NOMO-1 treated with DMSO at 0.1 percent for 48 hours (cell line): ENCODE data around the gene TSPAN9.

ENCODE experiments used
- DNase-seq: peaks from one replicate; lab custom pipeline; 2025; ENCODE audit not compliant: unreplicated experiment; lab: John Stamatoyannopoulos, UW

TSPAN9 gene

DNA sequence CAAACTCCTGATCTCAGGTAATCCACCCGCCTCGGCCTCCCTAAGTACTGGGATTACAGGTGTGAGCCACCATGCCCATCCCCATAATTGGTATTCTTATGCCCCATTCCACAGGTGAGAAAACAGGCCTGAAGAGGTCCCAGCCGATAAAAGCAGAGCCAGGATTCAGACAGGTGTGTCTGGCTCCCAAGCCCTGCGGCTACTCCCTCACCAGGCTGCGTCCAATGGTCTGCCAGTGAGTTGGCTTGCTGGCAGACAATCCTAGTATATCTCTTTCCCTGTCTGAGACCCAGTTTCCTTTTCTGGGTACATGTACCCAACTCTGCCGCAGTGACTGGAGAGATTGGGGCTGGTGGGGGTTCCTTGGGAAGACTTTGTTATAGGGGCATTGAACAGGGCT, 1.9 kb upstream of the TSPAN9 start:
- DNase-seq, result no peak

DNA sequence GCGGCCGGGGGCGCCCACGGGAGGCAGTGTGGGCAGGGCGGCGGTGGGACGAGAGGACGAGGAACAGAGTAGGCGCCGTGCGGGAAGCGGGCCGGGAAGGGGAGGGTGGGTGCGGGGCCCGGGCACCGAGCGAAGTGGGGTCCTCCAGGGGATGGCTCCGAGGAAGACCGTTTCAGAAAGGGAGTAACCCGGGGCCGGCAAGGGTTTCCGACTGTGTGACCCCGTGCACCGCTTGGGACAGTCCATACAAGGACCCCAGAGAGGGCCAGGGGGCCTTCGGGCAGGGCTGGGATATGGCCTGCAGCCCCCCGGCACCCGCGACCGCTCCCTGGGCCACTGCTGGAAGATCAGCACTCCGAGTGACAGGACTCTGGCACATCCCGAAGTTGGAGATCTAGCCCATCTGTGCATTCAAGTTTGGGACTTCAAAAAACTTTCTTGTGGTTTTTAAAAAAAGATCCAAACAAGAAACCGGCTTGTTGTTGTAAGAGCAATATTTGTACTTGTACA, 448 bp downstream of the TSPAN9 start:
- no peak for DNase-seq

GRCh38 chr12:3078086-3078820, 1.1 kb downstream of the TSPAN9 start:
- DNase-seq, result no peak

- no peak for DNase-seq
These were observed 3.9 kb downstream of the TSPAN9 start for GRCh38 chr12:3081091-3081490.

DNA sequence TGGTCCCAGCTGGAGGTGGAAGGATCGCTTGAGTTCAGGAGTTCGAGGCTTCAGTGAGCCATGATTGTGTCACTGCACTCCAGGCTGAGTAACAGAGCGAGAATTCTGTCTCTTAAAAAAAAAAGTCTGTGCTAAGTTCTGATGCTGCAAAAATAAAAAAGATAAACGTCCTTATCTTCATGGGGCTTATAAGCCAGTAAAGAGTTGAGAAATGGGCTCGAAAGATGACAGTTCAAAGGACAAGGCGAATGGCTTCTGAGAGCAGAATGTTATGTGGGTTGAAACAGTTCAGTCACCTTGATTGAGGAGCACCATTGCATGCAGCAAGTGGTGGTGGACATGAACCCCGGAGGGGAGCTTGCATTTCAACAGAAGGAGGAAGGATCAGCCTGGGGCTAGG, 4.7 kb downstream of the TSPAN9 start:
- DNase-seq, result no peak

DNA sequence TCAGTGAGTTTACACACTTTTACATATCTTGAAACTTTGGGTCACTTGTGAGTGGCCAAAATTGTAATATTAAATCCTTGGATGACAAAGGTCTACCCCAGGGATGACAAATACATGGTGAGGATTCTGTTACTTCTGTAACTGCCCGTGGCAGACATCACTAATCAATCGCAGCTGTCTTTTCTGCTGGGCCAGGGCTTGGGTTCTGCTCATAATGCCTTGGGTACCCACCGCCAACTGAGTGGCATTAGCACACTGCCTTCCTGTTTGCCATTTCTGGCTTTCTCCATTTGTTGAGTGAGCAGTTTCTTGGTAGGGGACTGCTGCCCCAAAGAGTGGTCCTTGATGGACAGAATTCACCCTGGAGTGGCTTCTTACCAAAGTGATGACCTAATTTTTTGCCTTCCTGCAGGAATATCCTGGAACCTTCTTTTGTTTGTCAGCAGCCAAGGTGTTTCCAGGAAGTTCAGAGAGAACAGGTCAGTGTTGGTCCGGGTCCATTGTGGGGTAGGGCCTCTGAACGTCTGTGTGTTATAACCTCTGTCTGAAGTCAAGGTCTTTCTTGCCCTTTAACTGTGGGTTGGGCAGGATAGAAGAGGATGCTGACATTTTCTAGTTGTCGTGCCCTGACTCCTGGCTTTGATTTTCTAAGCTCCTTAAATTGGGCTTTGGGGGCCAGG, 6.2 kb downstream of the TSPAN9 start:
- DNase-seq, result no peak

GRCh38 chr12:3083921-3084347, 6.8 kb downstream of the TSPAN9 start:
- DNase-seq, result no peak

- DNase-seq, result no peak
These were observed 7.6 kb downstream of the TSPAN9 start for GRCh38 chr12:3084742-3085141.

- no peak for DNase-seq
These were observed 8.4 kb downstream of the TSPAN9 start for GRCh38 chr12:3085341-3086139.

GRCh38 chr12:3086211-3086610, 9.0 kb downstream of the TSPAN9 start:
- DNase-seq, result no peak

GRCh38 chr12:3086729-3087323, 9.6 kb downstream of the TSPAN9 start:
- DNase-seq, result no peak

DNA sequence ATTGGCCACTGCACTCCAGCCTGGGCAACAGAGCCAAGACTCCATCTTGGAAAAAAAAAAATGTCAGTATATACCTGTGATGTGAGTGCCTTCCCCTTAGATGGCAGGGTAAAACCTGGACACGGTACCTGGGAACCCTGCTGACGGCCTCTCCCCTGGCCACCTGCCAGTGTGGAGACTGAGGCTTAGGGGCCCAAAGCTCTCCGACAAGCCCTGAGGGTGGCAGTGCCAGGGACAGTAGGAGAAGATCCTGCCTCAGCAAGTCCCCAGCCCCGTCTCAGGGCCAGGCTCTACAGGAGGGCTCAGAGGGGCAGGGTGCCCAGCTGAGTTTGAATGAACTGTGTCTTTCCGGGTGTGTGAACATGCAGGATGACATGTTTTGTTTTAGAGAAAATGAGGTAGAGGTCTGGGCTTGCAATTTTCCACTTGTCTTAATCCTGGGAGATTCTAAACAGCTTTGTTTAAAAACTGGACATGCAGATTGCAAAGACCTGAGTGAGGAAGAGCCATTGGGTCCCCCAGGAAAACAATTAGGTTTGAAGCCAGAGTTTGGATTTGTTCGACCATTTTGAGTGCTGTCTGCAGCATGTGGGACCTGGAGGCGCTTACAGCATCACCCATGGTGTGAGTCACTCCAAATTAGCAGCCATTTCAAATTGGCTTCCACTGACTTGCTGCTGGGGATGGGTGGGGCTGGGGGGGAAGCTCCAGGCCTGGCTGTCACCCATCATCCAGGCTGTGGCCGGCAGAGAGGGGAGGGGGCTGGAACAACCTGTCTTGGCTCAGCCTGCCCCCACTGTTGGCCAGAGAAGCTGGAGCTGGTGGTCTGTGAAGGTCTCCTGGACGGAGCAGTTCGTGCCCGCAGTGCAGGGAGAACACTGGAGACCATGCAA, 10.8 kb downstream of the TSPAN9 start:
- no peak for DNase-seq

- DNase-seq, result no peak
These were observed 12.4 kb downstream of the TSPAN9 start for GRCh38 chr12:3089588-3089987.

GRCh38 chr12:3090240-3091037, 13.3 kb downstream of the TSPAN9 start:
- DNase-seq, result no peak

DNA sequence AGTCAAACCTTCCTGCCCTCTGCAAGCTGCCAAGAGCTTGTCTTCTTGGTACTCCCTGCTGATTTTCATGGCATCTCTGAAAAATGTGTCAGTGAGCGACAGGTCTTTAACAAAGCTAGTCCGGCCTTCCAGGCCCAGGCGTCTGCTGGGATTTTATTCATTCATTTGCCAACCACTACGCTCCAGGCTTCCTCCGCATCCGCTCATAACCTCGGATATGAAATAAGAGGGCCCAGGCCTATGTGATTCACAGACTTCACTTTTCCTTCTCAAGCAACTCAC, 13.8 kb downstream of the TSPAN9 start:
- no peak for DNase-seq

DNA sequence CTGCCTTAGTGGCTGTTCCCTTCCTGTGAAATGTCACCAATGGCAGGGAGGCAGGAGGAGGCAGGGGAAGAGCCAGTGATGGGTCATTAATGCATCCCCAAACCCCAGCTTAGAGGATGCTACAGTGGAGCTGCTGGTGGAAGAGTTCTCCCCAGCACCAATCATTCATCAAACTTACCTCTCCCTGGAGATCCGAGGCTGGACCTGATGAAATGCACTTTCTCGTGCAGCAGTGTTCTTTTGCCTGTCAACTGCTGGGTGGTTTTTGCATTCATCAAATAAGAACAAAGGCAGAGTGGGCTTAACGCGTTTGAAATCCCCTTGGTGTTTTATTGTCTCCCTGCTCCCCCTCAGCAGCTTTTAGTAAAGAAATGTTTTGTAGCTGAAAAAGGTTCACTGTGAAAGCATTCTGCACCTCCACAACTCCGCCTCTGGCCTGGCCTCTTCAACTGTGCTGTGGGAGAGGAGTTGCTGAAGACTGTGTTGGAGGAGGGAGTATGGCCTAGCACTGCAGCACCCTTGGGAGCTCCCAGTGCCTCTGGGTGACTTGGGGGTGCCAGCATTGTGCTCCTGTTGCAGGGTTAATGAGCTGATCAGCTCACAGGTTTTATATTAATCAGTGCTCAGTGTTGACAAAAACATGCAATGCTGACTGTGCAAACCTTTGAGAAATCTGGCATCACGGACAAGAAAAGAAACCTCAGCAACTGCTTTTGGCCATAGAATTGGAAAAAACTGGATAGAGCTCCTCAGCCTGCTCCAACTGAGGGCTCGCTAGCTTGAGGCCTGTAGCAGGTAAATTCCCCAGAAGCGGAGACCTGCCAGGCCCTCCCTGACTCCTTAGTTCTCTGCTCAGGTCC, 14.4 kb downstream of the TSPAN9 start:
- no peak for DNase-seq

DNA sequence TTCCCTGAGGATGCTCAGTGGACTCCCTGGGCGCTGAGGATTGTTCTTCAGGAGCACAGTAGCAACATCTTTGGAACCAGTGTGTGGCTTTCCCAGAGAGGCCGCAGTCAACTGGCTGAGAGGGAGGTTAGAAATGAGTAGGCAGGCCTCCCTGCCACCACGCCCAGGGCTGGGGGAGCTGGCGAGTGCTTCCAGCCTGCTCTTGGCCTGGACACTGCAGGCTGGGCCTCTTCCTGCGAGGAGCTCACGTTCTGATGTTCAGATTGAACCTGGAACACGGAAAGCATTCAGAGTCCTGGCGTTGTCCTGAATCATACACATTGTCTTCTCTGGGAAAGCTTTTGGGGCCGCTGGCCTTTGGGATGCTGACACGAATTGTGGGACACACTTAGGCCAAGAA, 15.6 kb downstream of the TSPAN9 start:
- DNase-seq, result no peak

DNA sequence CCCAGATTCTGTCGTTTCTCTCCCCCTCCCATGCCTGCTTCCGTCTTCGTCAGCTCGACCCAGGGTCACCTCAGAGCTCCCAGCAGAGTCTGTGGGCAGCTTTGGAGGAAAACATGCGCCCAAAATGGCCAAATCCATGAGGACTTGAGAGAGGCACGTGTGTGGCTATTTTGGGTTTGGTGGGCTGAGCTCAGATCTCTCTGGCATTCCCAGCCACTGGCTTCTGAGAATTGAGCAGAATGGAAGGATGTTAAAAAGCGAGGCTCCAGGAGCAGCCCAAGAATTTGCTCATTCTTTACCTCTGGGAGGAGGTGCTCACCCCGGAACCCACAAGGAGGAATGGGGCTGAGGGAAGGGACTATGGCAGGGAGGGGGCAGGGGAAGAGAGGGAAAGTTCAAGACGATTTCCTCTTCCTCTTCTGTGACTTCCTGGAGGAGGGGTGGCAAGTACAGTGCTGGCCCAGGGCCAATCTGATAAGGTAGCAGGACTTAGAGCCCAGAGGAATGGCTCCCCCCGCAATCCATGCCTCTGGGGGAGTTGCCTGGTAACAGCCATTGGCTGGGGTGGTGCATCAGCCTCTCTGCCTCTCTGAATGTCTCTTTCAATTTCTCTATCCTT, 20.1 kb downstream of the TSPAN9 start:
- DNase-seq, result no peak
